ENCODE data around the gene SMR3A. TPM values are rescaled to one million over a fixed set of nuclear protein-coding genes. Genes with fewer than 3 reads are reported as not detected.

Gene SMR3A
- polyA plus RNA-seq (ENCODE audit: insufficient read length in 4 of 4), result not detected

GRCh38 chr4:70360460-70360859 lies at the start of gene SMR3A:
Gene SMR3A, plus strand, starts transcription at chr4:70360760. Its CDS starts 1,356 bp downstream, at chr4:70362116.
- DNase-seq (ENCODE audit: low read depth in 4 of 4, low spot score in 2 of 4), result no peak

- DNase-seq (ENCODE audit: low read depth in 4 of 4, low spot score in 2 of 4), result no peak
Measured at GRCh38 chr4:70313736-70314135, 46.8 kb upstream of the SMR3A start.

- no peak for DNase-seq (ENCODE audit: low read depth in 4 of 4, low spot score in 2 of 4)
Measured at GRCh38 chr4:70315928-70316327, 44.6 kb upstream of the SMR3A start.

- DNase-seq (ENCODE audit: low read depth in 4 of 4, low spot score in 2 of 4), result no peak
Measured at GRCh38 chr4:70326052-70326451, 34.5 kb upstream of the SMR3A start.

- DNase-seq (ENCODE audit: low read depth in 4 of 4, low spot score in 2 of 4), result no peak
Measured at GRCh38 chr4:70334681-70335080, 25.9 kb upstream of the SMR3A start, which contains the start of gene CABS1. Gene CABS1, plus strand, starts transcription at chr4:70334981. Its CDS starts 59 bp downstream, at chr4:70335040.

GRCh38 chr4:70336043-70336442 lies 24.5 kb upstream of the SMR3A start:
- no peak for DNase-seq (ENCODE audit: low read depth in 4 of 4, low spot score in 2 of 4)

GRCh38 chr4:70337886-70338420 lies 22.6 kb upstream of the SMR3A start:
- DNase-seq (ENCODE audit: low read depth in 4 of 4, low spot score in 2 of 4), result no peak

GRCh38 chr4:70356185-70356584 lies 4.4 kb upstream of the SMR3A start:
- DNase-seq (ENCODE audit: low read depth in 4 of 4, low spot score in 2 of 4), result no peak

- no peak for DNase-seq (ENCODE audit: low read depth in 4 of 4, low spot score in 2 of 4)
Measured at GRCh38 chr4:70359115-70359661, 1.4 kb upstream of the SMR3A start.

GRCh38 chr4:70364002-70364401 lies 3.4 kb downstream of the SMR3A start:
- no peak for DNase-seq (ENCODE audit: low read depth in 4 of 4, low spot score in 2 of 4)

- no peak for DNase-seq (ENCODE audit: low read depth in 4 of 4, low spot score in 2 of 4)
Measured at GRCh38 chr4:70365479-70365878, 4.9 kb downstream of the SMR3A start.

- DNase-seq (ENCODE audit: low read depth in 4 of 4, low spot score in 2 of 4), result no peak
Measured at GRCh38 chr4:70367813-70368212, 7.3 kb downstream of the SMR3A start.

- DNase-seq (ENCODE audit: low read depth in 4 of 4, low spot score in 2 of 4), result no peak
Measured at GRCh38 chr4:70371987-70372386, 11.4 kb downstream of the SMR3A start.

GRCh38 chr4:70372760-70373159 lies 12.2 kb downstream of the SMR3A start:
- DNase-seq (ENCODE audit: low read depth in 4 of 4, low spot score in 2 of 4), result no peak

GRCh38 chr4:70380578-70380977 lies 20.0 kb downstream of the SMR3A start:
- no peak for DNase-seq (ENCODE audit: low read depth in 4 of 4, low spot score in 2 of 4)

GRCh38 chr4:70382691-70383181 lies 22.2 kb downstream of the SMR3A start, which contains the start of gene SMR3B:
Gene SMR3B, plus strand, starts transcription at chr4:70383131. Its CDS starts 1,380 bp downstream, at chr4:70384511.
- no peak for DNase-seq (ENCODE audit: low read depth in 4 of 4, low spot score in 2 of 4)

- DNase-seq (ENCODE audit: low read depth in 4 of 4, low spot score in 2 of 4), result no peak
Measured at GRCh38 chr4:70392057-70392776, 31.7 kb downstream of the SMR3A start.

- DNase-seq (ENCODE audit: low read depth in 4 of 4, low spot score in 2 of 4), result no peak
Measured at GRCh38 chr4:70397580-70397979, 37.0 kb downstream of the SMR3A start, which contains the start of gene OPRPN. Gene OPRPN, plus strand, starts transcription at chr4:70397940. Its CDS starts 1,346 bp downstream, at chr4:70399286.

GRCh38 chr4:70399319-70399718 lies 38.8 kb downstream of the SMR3A start:
- DNase-seq (ENCODE audit: low read depth in 4 of 4, low spot score in 2 of 4), result no peak

- DNase-seq (ENCODE audit: low read depth in 4 of 4, low spot score in 2 of 4), result no peak
Measured at GRCh38 chr4:70402762-70403161, 42.2 kb downstream of the SMR3A start.

- DNase-seq (ENCODE audit: low read depth in 4 of 4, low spot score in 2 of 4), result no peak
Measured at GRCh38 chr4:70405765-70406164, 45.2 kb downstream of the SMR3A start.

All from left renal cortex interstitium (tissue), 4 donors.